Measurements from ENCODE around the gene USP48.

USP48 gene

DNA sequence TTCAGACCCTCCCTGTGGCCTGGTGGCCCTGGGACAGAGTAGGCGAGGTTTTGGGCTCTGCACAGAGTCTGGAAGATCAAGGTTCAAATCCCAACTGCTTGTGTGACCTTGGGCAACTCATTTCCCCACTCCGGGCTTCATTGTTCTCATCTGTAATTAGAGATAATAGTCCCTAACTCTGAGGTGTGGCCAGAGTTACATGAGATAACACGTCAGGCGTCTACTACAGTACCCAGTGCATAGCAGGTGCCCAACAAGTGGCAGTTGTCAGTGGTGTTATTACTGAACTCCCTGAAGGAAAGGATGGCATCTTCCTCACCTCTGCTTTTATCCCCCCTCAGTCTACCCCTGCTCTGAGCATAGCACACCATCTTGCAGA, 134.6 kb downstream of the USP48 start:
- Histone ChIP-seq H3K9ac (ENCODE audit: insufficient read length, low read depth) (no peak overlapping the region), H3K9me3 (ENCODE audit: insufficient read depth, low read length) (no peaks in the 10 kb centered on the region), H3K36me3 (ENCODE audit: insufficient read depth, insufficient read length, low read length) (no peaks in the 10 kb centered on the region), H3K4me1 (ENCODE audit: insufficient read depth, insufficient read length) (peaks cover 10% of the 10 kb centered on the region), H3K4me3 (ENCODE audit: insufficient read length, low read depth) (no peak overlapping the region), H3K27me3 (ENCODE audit: insufficient read depth, insufficient read length) (peaks cover 6% of the 10 kb centered on the region)
- TF ChIP-seq ZNF274 (IDR thresholded peaks at IDR 0.05; ENCODE audit: low read depth, low read length) (no peak), SUZ12 (IDR thresholded peaks at IDR 0.05; ENCODE audit: extremely low read depth, insufficient read depth, insufficient read length) (no peak), YY1 (IDR thresholded peaks at IDR 0.05; ENCODE audit: insufficient read depth, insufficient read length) (no peak)
- DNase-seq (ENCODE audit: low read depth, low spot score): no peak

DNA sequence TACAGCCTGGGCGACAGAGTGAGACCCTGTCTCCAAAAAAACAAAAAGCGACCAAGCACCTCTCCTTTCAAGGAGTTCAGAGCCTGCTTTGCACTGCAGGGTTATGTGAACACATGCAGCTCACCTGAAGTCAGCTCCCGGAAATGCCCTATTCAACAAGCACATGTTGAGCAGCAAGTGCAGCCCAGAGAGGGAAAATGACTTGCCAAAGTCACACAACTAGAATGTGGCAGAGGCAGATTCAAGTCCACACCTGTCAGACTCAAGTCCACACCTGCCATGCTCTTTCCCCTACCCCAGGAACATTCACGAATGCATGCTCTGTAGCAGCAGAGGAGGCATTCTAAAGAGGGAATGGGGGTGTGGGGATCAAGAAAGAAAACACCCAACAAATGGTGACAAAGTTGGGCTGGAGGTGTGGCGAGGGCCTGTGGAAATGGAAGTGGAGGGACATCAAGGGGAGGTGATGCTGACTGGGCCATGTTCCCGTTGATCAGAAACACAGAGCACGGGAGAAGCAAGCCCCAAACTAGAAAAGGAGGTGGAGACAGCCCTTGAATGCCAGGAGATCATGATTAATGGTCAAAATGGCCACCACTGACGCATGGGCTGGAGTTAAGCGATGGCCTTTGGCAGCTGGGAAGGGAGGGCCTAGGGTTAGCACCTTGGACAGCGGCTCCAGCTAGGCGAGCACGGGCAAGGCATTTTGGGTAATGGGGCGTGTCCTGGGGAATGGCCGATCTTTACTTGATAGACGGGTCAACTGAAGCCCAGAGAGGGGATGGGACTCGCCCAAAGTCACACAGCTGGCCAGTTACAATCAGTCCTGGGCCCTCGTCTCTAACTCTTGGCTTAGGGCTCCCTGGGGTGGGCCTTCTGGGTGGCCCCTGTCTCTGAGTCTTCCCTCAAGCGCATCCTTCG, 135.3 kb downstream of the USP48 start:
- peaks cover 6% of the 10 kb centered on the region for H3K27me3 ChIP-seq (ENCODE audit: insufficient read depth, insufficient read length)
- no peak overlapping the region for H3K4me3 ChIP-seq (ENCODE audit: insufficient read length, low read depth)
- TF ChIP-seq YY1 (IDR thresholded peaks at IDR 0.05; ENCODE audit: insufficient read depth, insufficient read length) (peak; percentile 23), ZNF274 (IDR thresholded peaks at IDR 0.05; ENCODE audit: low read depth, low read length) (no peak)
- DNase-seq (ENCODE audit: low read depth, low spot score): peak; percentile 75
- no peaks in the 10 kb centered on the region for H3K36me3 ChIP-seq (ENCODE audit: insufficient read depth, insufficient read length, low read length)
- no peaks in the 10 kb centered on the region for H3K9me3 ChIP-seq (ENCODE audit: insufficient read depth, low read length)
- peaks cover 10% of the 10 kb centered on the region for H3K4me1 ChIP-seq (ENCODE audit: insufficient read depth, insufficient read length)
- no peak overlapping the region for H3K9ac ChIP-seq (ENCODE audit: insufficient read length, low read depth)

GRCh38 chr1:21645550-21645949, 137.4 kb downstream of the USP48 start:
- Histone ChIP-seq H3K9ac (ENCODE audit: insufficient read length, low read depth) (no peak overlapping the region), H3K27me3 (ENCODE audit: insufficient read depth, insufficient read length) (no peaks in the 10 kb centered on the region), H3K4me3 (ENCODE audit: insufficient read length, low read depth) (no peak overlapping the region), H3K36me3 (ENCODE audit: insufficient read depth, insufficient read length, low read length) (no peaks in the 10 kb centered on the region), H3K9me3 (ENCODE audit: insufficient read depth, low read length) (no peaks in the 10 kb centered on the region), H3K4me1 (ENCODE audit: insufficient read depth, insufficient read length) (peaks cover 5% of the 10 kb centered on the region)
- no peak for DNase-seq (ENCODE audit: low read depth, low spot score)
- TF ChIP-seq SUZ12 (IDR thresholded peaks at IDR 0.05; ENCODE audit: extremely low read depth, insufficient read depth, insufficient read length): no peak
- TF ChIP-seq YY1 (IDR thresholded peaks at IDR 0.05; ENCODE audit: insufficient read depth, insufficient read length): no peak
- no peak for TF ChIP-seq ZNF274 (IDR thresholded peaks at IDR 0.05; ENCODE audit: low read depth, low read length)

DNA sequence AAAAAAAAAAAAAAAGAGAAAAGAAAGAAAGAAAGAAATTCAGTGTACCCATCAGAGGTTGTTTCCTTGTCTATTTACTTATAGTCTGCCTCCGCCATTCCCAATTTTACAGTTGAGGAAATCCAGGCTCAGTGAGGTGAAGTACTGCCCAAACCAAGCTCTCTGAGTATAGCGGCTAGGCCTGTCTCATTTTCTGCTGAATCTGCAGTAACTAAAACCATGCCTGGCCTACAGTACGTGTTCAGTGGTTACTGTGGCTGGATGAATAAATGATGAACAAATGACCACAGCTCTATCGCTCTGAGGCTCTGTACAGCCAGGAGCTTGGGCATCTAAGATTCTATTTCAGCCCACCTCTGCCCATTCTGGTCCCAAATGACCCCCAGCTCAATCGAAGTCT, 138.0 kb downstream of the USP48 start:
- Histone ChIP-seq H3K36me3 (ENCODE audit: insufficient read depth, insufficient read length, low read length) (no peaks in the 10 kb centered on the region), H3K9me3 (ENCODE audit: insufficient read depth, low read length) (no peaks in the 10 kb centered on the region), H3K9ac (ENCODE audit: insufficient read length, low read depth) (no peak overlapping the region), H3K4me1 (ENCODE audit: insufficient read depth, insufficient read length) (peaks cover 5% of the 10 kb centered on the region), H3K27me3 (ENCODE audit: insufficient read depth, insufficient read length) (no peaks in the 10 kb centered on the region), H3K4me3 (ENCODE audit: insufficient read length, low read depth) (no peak overlapping the region)
- TF ChIP-seq YY1 (IDR thresholded peaks at IDR 0.05; ENCODE audit: insufficient read depth, insufficient read length) (no peak), ZNF274 (IDR thresholded peaks at IDR 0.05; ENCODE audit: low read depth, low read length) (no peak), SUZ12 (IDR thresholded peaks at IDR 0.05; ENCODE audit: extremely low read depth, insufficient read depth, insufficient read length) (no peak)
- DNase-seq (ENCODE audit: low read depth, low spot score): no peak

GRCh38 chr1:21644348-21644747, 138.6 kb downstream of the USP48 start:
- Histone ChIP-seq H3K9me3 (ENCODE audit: insufficient read depth, low read length) (no peaks in the 10 kb centered on the region), H3K4me1 (ENCODE audit: insufficient read depth, insufficient read length) (peaks cover 8% of the 10 kb centered on the region), H3K36me3 (ENCODE audit: insufficient read depth, insufficient read length, low read length) (no peaks in the 10 kb centered on the region), H3K4me3 (ENCODE audit: insufficient read length, low read depth) (no peak overlapping the region), H3K27me3 (ENCODE audit: insufficient read depth, insufficient read length) (no peaks in the 10 kb centered on the region), H3K9ac (ENCODE audit: insufficient read length, low read depth) (no peak overlapping the region)
- DNase-seq (ENCODE audit: low read depth, low spot score): no peak
- TF ChIP-seq SUZ12 (IDR thresholded peaks at IDR 0.05; ENCODE audit: extremely low read depth, insufficient read depth, insufficient read length) (no peak), YY1 (IDR thresholded peaks at IDR 0.05; ENCODE audit: insufficient read depth, insufficient read length) (no peak), ZNF274 (IDR thresholded peaks at IDR 0.05; ENCODE audit: low read depth, low read length) (no peak)

- no peak for DNase-seq (ENCODE audit: low read depth, low spot score)
- no peaks in the 10 kb centered on the region for H3K36me3 ChIP-seq (ENCODE audit: insufficient read depth, insufficient read length, low read length)
These were observed 139.3 kb downstream of the USP48 start for GRCh38 chr1:21643624-21644023.

DNA sequence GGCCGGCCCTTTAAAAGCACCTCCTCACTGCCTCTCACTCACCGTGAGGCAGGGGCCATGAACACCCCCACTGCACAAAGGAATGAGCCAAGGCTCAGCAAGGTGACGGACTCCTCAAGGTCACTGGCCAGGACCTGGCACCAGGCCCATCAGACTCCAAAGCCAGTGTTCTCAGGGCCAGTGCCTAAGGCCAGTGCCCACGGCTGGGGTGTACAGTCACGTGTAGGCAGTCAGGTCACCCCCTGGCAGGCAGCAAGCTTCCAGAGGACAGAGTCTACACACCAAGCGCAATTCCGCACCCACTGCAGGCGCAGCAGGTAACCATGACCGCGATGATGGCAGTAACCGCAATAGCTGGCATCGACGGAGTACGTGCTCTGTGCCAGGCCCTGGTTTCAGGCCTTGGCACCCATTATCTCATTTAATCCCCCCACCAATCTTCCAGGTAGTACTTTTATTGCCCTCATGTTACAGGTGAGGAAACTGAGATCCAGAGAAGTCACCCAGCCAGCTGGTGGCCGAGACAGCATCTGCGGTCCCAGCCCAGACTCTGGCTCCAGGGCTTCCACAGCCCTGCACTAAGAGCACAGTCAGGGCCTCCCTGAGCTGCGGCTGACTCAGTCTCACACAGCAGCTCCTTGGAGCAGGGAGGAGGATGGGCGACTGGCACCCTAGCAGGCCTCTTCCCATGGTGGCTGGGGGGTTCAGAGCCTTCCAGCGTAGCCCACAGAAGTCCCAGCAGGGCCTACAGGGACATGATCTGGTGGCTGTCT, 140.8 kb downstream of the USP48 start:
- Histone ChIP-seq H3K27me3 (ENCODE audit: insufficient read depth, insufficient read length) (no peaks in the 10 kb centered on the region), H3K9ac (ENCODE audit: insufficient read length, low read depth) (peak overlapping the region; percentile 8), H3K4me3 (ENCODE audit: insufficient read length, low read depth) (no peak overlapping the region), H3K9me3 (ENCODE audit: insufficient read depth, low read length) (no peaks in the 10 kb centered on the region), H3K4me1 (ENCODE audit: insufficient read depth, insufficient read length) (peaks cover 16% of the 10 kb centered on the region), H3K36me3 (ENCODE audit: insufficient read depth, insufficient read length, low read length) (no peaks in the 10 kb centered on the region)
- DNase-seq (ENCODE audit: low read depth, low spot score): no peak
- no peak for TF ChIP-seq ZNF274 (IDR thresholded peaks at IDR 0.05; ENCODE audit: low read depth, low read length)
- no peak for TF ChIP-seq YY1 (IDR thresholded peaks at IDR 0.05; ENCODE audit: insufficient read depth, insufficient read length)
- TF ChIP-seq SUZ12 (IDR thresholded peaks at IDR 0.05; ENCODE audit: extremely low read depth, insufficient read depth, insufficient read length): no peak

More at GRCh38 chr1:21643624-21644023, 139.3 kb downstream of the USP48 start:
- no peaks in the 10 kb centered on the region for H3K27me3 ChIP-seq (ENCODE audit: insufficient read depth, insufficient read length)
- H3K9me3 ChIP-seq (ENCODE audit: insufficient read depth, low read length): no peaks in the 10 kb centered on the region
- TF ChIP-seq SUZ12 (IDR thresholded peaks at IDR 0.05; ENCODE audit: extremely low read depth, insufficient read depth, insufficient read length): no peak
- no peak for TF ChIP-seq ZNF274 (IDR thresholded peaks at IDR 0.05; ENCODE audit: low read depth, low read length)
- TF ChIP-seq YY1 (IDR thresholded peaks at IDR 0.05; ENCODE audit: insufficient read depth, insufficient read length): no peak
- no peak overlapping the region for H3K4me3 ChIP-seq (ENCODE audit: insufficient read length, low read depth)
- H3K9ac ChIP-seq (ENCODE audit: insufficient read length, low read depth): no peak overlapping the region
- H3K4me1 ChIP-seq (ENCODE audit: insufficient read depth, insufficient read length): peaks cover 15% of the 10 kb centered on the region
